Lower lobe of right lung (tissue), 2 donors: Measurements from ENCODE around the gene SP5. TPM values are rescaled to one million over a fixed set of nuclear protein-coding genes. Genes with fewer than 3 reads are reported as not detected.

ENCODE experiments used
- ATAC-seq, 2 donors: fragments of 200-7000 bp; cut with Tn5 transposase; one replicate each; pipeline ENCODE4 v1.9.1; 2020 to 2022; ENCODE audit warnings: mild to moderate bottlenecking in 2 of 2, moderate library complexity in 2 of 2
- DNase-seq: peaks from one replicate; pipeline ENCODE4 v3.0.0-alpha.2; 2020
- H3K27ac ChIP-seq: fragments of 200-600 bp; one replicate; pipeline ENCODE4 v1.8.0; 2022
- H3K27me3 ChIP-seq: fragments of 200-600 bp; one replicate; pipeline ENCODE4 v1.8.0; 2022; ENCODE audit warnings: low read depth
- H3K36me3 ChIP-seq: fragments of 200-600 bp; one replicate; pipeline ENCODE4 v1.8.0; 2022; ENCODE audit warnings: mild to moderate bottlenecking
- H3K4me1 ChIP-seq: fragments of 200-600 bp; one replicate; pipeline ENCODE4 v1.8.0; 2022
- H3K4me3 ChIP-seq: fragments of 200-600 bp; one replicate; pipeline ENCODE4 v1.8.0; 2022; ENCODE audit warnings: mild to moderate bottlenecking
- H3K9me3 ChIP-seq: fragments of 200-600 bp; one replicate; pipeline ENCODE4 v1.8.0; 2022
- CTCF ChIP-seq: fragments of 200-600 bp; IDR thresholded peaks from one replicate; pipeline ENCODE4 v1.8.0; 2022; ENCODE audit warnings: antibody characterized with exemption, mild to moderate bottlenecking
- intact Hi-C: fragments of 100-400 bp; cut with DNase I; formaldehyde crosslinking; loops from one replicate; pipeline ENCODE4 v1.11.0; 2022
- total RNA-seq: library from RNA; stranded (reverse); fragmentation: NEBNext Ultra II Directional; extraction: Animal tissue kit (Norgen Biotek cat#: 25700); gene quantifications from one replicate; pipeline ENCODE4 v1.2.1, GENCODE V29; 2021
- donor health status: DM: no; HTN: yes; CAD: no; lungs with severe emphysema.

The SP5 gene
- total RNA-seq, 1 donor from 2014 or later = 1.9 TPM

GRCh38 chr2:170715932-170716777 is 1.0 kb downstream of the SP5 start:
- peak overlapping the region; percentile 51 for H3K27ac ChIP-seq
- peak overlapping the region; percentile 66 for H3K4me3 ChIP-seq
- no peak for TF ChIP-seq CTCF
- no peak for DNase-seq
- H3K9me3 ChIP-seq = no peaks in the 10 kb centered on the region
- intact Hi-C loops = no loop called here
- H3K27me3 ChIP-seq = peaks cover 74% of the 10 kb centered on the region
- H3K36me3 ChIP-seq = no peaks in the 10 kb centered on the region
- ATAC-seq = peak; percentile 15 to 26
- H3K4me1 ChIP-seq = peaks cover 43% of the 10 kb centered on the region

GRCh38 chr2:170716851-170717598 is 1.9 kb downstream of the SP5 start:
- Histone ChIP-seq H3K4me3 (peak overlapping the region; percentile 66), H3K36me3 (no peaks in the 10 kb centered on the region), H3K9me3 (no peaks in the 10 kb centered on the region), H3K27ac (no peak overlapping the region), H3K4me1 (peaks cover 43% of the 10 kb centered on the region), H3K27me3 (peaks cover 68% of the 10 kb centered on the region)
- ATAC-seq (peak in 1 of 2 donors; percentile 24), DNase-seq (peak; percentile 67)
- intact Hi-C loops = no loop called here
- peak; percentile 52 for TF ChIP-seq CTCF

GRCh38 chr2:170717599-170717963 is 2.4 kb downstream of the SP5 start:
- Histone ChIP-seq H3K27me3 (peaks cover 62% of the 10 kb centered on the region), H3K9me3 (no peaks in the 10 kb centered on the region), H3K27ac (no peak overlapping the region), H3K4me1 (peaks cover 39% of the 10 kb centered on the region), H3K4me3 (no peak overlapping the region), H3K36me3 (no peaks in the 10 kb centered on the region)
- no peak for DNase-seq
- intact Hi-C loops = no loop called here
- no peak for TF ChIP-seq CTCF
- ATAC-seq = no peak

GRCh38 chr2:170717991-170718589 is 3.0 kb downstream of the SP5 start:
- Histone ChIP-seq H3K9me3 (no peaks in the 10 kb centered on the region), H3K27me3 (peaks cover 57% of the 10 kb centered on the region), H3K4me1 (peaks cover 39% of the 10 kb centered on the region), H3K36me3 (no peaks in the 10 kb centered on the region), H3K4me3 (no peak overlapping the region), H3K27ac (no peak overlapping the region)
- TF ChIP-seq CTCF = no peak
- ATAC-seq = no peak
- intact Hi-C loops = no loop called here
- DNase-seq = no peak

- H3K9me3 ChIP-seq = no peaks in the 10 kb centered on the region
- no peak for DNase-seq
- peaks cover 46% of the 10 kb centered on the region for H3K27me3 ChIP-seq
- no peak overlapping the region for H3K27ac ChIP-seq
- peaks cover 27% of the 10 kb centered on the region for H3K4me1 ChIP-seq
- no peak overlapping the region for H3K4me3 ChIP-seq
- no peaks in the 10 kb centered on the region for H3K36me3 ChIP-seq
- no peak for ATAC-seq
- TF ChIP-seq CTCF = no peak
- intact Hi-C loops = no loop called here
These were observed 4.7 kb downstream of the SP5 start for GRCh38 chr2:170719810-170720209.
